Subcutaneous abdominal adipose tissue (tissue), 5 donors: Measurements from ENCODE around the gene PPDPF.

ENCODE experiments used
- H3K27ac ChIP-seq: one replicate; pipeline ENCODE4 v1.7.0; 2013; ENCODE audit warnings: low read depth, mild to moderate bottlenecking, inconsistent platforms, low read length, moderate library complexity
- H3K27me3 ChIP-seq, 5 donors: one replicate each; pipeline ENCODE4 v1.7.0; 2013; ENCODE audit warnings: low read length in 5 of 5, inconsistent platforms in 1 of 5; ENCODE audit not compliant: control insufficient read depth in 5 of 5, insufficient read depth in 4 of 5
- H3K36me3 ChIP-seq, 5 donors: one replicate each; pipeline ENCODE4 v1.7.0; 2013; ENCODE audit warnings: low read length in 5 of 5; ENCODE audit not compliant: control insufficient read depth in 5 of 5, insufficient read depth in 5 of 5
- H3K4me1 ChIP-seq, 5 donors: one replicate each; pipeline ENCODE4 v1.7.0; 2013; ENCODE audit warnings: low read length in 5 of 5, mild to moderate bottlenecking in 3 of 5, moderate library complexity in 1 of 5; ENCODE audit not compliant: control insufficient read depth in 5 of 5, insufficient read depth in 5 of 5
- H3K4me3 ChIP-seq, 5 donors: one replicate each; pipeline ENCODE4 v1.7.0; 2013; ENCODE audit warnings: low read length in 5 of 5, low read depth in 1 of 5
- H3K9ac ChIP-seq, 5 donors: one replicate each; pipeline ENCODE4 v1.7.0; 2013; ENCODE audit warnings: low read length in 5 of 5, mild to moderate bottlenecking in 4 of 5, moderate library complexity in 3 of 5
- H3K9me3 ChIP-seq, 5 donors: one replicate each; pipeline ENCODE4 v1.7.0; 2013; ENCODE audit warnings: low read length in 5 of 5; ENCODE audit not compliant: control insufficient read depth in 5 of 5
- donor health status: healthy.
- donor health status: healthy.
- donor health status: healthy.
- donor health status: healthy.
- donor health status: healthy.

The PPDPF gene

DNA sequence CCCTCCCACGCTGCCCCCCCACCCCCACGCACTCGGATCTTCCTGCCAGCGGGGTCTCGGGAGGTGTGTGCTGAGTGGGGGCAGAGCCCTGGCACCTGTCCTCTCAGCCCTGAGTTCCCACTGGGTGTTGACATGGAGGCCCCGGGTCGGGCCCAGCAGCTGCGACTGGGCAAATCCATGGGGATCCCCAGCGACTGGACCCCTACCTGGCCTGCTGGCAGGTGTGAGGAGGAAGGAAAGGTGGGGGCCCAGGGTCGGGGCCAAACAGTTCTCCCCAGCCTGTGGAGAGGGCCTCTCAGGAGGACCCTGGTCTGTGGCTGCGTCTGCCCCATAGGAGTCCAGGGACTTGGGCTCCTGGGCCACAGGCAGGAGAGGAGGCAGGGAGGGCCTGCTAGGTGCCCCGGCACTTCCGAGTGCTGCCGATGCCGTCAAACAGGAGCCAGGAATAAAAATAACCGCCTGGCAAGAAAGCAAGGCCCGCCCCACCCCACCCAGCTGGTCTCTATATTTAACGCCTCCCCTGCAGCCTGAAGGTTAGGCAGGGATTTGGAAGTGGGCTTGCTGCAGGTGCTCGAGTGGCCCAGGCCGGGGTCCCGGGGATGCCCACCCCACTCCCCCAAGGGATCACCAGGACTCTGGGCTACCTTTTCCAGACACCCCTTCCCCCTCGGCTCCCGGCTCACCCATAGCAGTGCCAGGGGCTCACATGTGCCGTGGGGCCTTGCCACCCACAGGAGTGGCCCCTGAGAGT, 20.2 kb upstream of the PPDPF start:
- H3K36me3 ChIP-seq: no peaks in the 10 kb centered on the region
- H3K27ac ChIP-seq: no peak overlapping the region
- H3K4me3 ChIP-seq: no peak overlapping the region
- H3K4me1 ChIP-seq: peaks cover 0 to 16% (median 13%) of the 10 kb centered on the region in 5 donors
- peaks cover 28 to 63% (median 54%) of the 10 kb centered on the region in 5 donors for H3K27me3 ChIP-seq
- no peak overlapping the region for H3K9ac ChIP-seq
- peaks cover 0 to 13% (median 11%) of the 10 kb centered on the region in 5 donors for H3K9me3 ChIP-seq

DNA sequence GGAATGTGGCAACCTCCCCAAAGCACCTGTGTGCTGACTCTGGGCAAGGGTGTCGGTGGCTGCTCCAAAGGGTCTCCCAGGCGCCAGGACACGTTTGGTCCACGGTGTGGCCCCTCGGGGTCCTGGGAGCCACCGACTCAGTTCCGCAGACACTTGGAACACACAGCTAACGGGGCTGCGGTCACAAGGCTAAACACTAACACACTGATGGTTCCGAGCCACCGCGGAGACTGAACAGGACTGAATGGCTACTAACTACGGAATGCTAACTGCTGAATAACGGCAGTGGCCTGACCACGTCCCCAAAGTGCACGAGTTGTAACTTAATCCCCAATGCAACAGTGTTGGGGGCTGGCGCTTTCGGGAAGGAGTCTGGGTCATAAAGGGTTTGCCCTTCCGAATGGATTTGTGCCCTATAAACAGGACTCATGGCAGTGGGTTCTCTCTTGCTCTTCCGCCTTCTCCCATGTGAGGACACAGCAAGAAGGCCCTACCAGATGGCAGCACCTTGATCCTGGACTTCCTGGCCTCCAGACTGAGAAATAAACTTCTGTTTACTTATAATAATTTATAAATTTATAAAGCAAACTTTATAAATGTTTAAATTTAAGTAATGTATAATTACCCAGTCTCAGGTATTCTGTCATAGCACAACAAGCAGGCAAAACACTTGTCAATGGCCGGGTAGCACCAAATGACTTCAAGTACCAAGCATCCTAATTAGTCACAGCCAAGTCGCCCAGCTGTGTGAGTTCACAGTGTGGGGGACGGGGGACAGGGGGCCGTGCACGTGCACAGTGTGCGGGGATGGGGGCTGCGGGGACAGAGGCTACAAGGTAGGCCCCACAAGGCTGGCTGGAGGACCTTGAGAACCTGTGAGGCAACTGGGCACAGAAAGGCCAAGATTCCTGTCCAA, 19.4 kb upstream of the PPDPF start:
- Histone ChIP-seq H3K4me1 (peaks cover 0 to 15% (median 10%) of the 10 kb centered on the region in 5 donors), H3K4me3 (no peak overlapping the region), H3K9ac (no peak overlapping the region), H3K27me3 (peaks cover 33 to 62% (median 47%) of the 10 kb centered on the region in 5 donors), H3K9me3 (peaks cover 0 to 22% (median 18%) of the 10 kb centered on the region in 5 donors), H3K36me3 (no peaks in the 10 kb centered on the region), H3K27ac (no peak overlapping the region)

DNA sequence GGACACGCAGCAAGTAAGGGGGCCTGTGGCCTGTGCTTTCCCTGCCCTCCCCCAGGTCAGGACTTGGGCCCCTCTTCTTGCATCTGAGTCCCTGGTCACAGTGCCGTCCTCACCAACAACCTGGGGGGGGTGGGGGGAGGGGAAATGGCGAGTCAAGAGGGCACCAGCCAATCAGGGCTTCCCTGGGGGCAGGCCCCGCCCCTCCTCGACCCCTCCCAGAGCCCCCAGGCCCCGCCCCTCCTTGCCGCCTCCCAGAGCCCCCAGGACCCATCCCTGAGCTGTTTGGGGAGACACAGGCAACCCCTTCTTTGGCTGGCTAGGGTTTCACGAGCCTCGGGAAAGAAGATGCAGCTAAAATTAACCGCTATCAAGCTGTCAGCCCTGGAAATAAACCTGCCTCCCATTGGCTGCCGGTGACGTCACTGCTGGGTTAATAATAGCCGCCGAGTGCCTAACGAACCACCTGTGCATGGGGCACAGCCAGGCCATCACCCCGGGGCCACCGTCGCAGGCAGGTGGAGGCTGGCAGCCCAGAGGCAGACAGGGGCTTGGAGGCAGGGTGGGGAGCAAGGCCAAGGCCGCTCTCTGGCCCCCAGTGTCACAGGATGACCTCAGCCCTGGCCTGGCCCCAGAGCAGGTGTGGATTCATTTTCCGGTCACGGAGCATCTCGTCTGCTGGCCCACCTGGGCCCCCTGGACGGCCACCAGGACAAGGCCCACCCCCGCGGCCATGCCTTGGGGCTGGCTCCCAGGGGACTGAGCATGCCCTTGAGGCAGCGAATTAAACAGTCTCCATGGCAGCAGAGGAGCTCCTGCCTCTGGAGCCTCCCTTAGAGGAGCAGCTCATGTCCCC, 18.5 kb upstream of the PPDPF start:
- Histone ChIP-seq H3K4me1 (peaks cover 0 to 10% (median 5%) of the 10 kb centered on the region in 5 donors), H3K4me3 (no peak overlapping the region), H3K9ac (no peak overlapping the region)

DNA sequence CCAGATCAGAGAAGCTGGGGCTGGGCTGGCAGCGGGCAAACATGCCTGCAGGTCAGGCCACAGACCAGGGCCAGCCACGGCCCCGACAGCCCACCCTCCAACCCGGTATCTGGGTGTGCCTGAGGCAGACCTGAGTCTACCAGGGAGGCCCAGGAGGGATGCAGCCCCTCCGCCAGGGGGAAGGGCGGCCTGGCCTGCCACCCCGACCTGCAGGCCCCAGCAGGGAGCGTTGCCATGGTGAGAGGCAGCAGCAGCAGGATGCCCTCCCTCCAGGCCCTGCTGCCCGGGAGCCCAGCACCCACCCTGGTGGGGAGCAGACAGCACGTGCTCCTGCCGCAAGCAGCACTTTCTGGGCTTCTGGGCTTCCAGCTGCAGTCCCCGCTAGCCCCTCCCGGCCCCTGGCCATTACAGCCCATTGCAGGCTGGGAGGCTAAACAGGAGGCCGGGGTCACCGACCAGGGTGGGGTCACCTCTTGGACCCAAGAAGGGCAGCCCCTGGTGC, 17.8 kb upstream of the PPDPF start:
- H3K4me1 ChIP-seq: peaks cover 0 to 10% (median 5%) of the 10 kb centered on the region in 5 donors
- H3K27me3 ChIP-seq: peaks cover 29 to 47% (median 40%) of the 10 kb centered on the region in 5 donors
- H3K9ac ChIP-seq: no peak overlapping the region
- no peaks in the 10 kb centered on the region for H3K36me3 ChIP-seq
- peaks cover 0 to 24% (median 18%) of the 10 kb centered on the region in 5 donors for H3K9me3 ChIP-seq
- H3K4me3 ChIP-seq: no peak overlapping the region
- no peak overlapping the region for H3K27ac ChIP-seq

More for the DNA sequence above, 18.5 kb upstream of the PPDPF start:
- Histone ChIP-seq H3K36me3 (no peaks in the 10 kb centered on the region), H3K27ac (no peak overlapping the region), H3K9me3 (peaks cover 0 to 24% (median 18%) of the 10 kb centered on the region in 5 donors), H3K27me3 (peaks cover 33 to 53% (median 44%) of the 10 kb centered on the region in 5 donors)

DNA sequence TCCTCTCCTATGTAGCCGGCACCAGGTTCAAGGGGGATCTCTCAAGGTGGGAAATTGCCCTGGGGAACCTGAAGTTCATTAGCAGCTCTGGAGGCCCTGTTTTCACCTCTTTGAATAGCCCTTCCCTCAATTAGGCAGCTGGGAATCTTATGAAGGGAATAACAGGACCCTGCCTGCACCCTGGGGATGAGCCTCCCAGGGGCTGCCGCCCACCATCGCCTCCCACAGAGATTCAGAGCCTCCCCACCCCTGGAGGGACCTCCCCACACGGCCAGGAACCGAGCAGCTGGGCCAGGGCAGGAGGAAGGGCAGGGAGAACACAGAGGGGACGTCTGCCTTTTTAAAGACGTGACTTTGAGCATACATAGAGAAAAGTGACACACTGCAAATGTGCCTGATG, 17.0 kb upstream of the PPDPF start:
- H3K27ac ChIP-seq: no peak overlapping the region
- no peak overlapping the region for H3K4me3 ChIP-seq
- no peak overlapping the region for H3K9ac ChIP-seq
- H3K9me3 ChIP-seq: peaks cover 0 to 24% (median 18%) of the 10 kb centered on the region in 5 donors
- peaks cover 26 to 42% (median 36%) of the 10 kb centered on the region in 5 donors for H3K27me3 ChIP-seq
- peaks cover 0 to 5% (median 5%) of the 10 kb centered on the region in 5 donors for H3K4me1 ChIP-seq
- H3K36me3 ChIP-seq: no peaks in the 10 kb centered on the region

DNA sequence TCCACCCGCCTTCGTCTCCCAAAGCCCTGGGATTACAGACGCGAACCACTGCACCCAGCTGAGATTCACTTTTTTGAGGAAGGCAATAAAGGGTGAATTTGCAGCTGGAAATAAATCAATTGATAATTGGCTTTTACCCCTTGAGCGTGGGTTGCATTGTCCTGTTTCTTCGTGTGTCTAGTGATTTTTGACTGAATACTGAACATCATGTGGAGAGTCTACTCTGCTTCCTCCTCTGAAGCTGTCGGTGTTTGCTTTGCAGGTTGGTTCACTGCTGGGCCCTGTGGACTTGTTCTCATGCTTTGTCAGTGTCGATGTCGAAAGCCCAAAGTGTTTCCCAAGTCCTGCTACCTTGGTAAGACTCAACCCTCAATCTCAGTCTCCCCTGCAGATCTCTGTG, 15.9 kb upstream of the PPDPF start:
- Histone ChIP-seq H3K9ac (no peak overlapping the region), H3K27me3 (peaks cover 23 to 43% (median 36%) of the 10 kb centered on the region in 5 donors), H3K4me1 (peaks cover 0 to under 1% (median 0%) of the 10 kb centered on the region in 5 donors), H3K9me3 (peaks cover 0 to 24% (median 18%) of the 10 kb centered on the region in 5 donors), H3K4me3 (no peak overlapping the region), H3K27ac (no peak overlapping the region), H3K36me3 (no peaks in the 10 kb centered on the region)

DNA sequence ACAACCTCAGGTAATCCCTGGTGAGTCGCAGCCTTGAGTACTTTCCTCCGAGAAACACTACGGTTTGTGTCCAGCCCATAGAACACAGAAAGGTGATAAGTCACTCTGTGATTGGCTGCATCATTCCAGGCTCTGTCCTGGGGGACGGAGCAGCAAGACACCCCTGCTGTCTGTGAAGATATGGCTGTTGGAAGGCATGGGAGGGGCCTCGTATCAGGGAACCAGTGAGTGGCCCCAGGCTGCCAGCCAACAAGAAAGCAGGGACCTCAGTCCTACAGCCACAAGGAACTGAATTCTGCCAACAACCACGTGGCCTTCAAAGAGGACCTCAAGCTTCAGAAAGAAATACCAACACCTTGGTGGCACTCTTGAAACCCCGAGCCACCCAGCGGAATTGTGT, 15.3 kb upstream of the PPDPF start:
- no peaks in the 10 kb centered on the region for H3K4me1 ChIP-seq
- no peaks in the 10 kb centered on the region for H3K36me3 ChIP-seq
- H3K27ac ChIP-seq: no peak overlapping the region
- H3K9me3 ChIP-seq: peaks cover 0 to 24% (median 18%) of the 10 kb centered on the region in 5 donors
- H3K9ac ChIP-seq: no peak overlapping the region
- H3K4me3 ChIP-seq: no peak overlapping the region
- peaks cover 16 to 37% (median 29%) of the 10 kb centered on the region in 5 donors for H3K27me3 ChIP-seq

DNA sequence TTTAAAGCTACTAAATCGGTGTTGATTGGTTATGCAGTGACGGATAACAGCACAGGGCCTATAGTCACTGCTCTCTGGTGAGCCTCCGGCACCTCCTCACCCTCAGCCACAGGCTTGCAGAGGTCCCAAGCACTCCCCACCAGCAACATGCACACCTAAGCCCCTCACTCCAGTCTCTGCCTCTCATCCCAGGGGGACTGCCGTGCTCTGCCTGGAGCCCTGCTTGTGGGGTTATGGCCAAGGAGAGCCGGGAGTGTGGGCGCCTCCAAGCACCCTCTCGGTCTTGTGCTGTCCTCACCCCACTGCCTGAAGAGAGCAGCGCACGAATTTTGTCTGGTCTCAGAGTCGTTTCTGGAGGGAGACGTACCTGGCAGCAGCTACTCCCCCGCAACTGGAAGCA, 14.8 kb upstream of the PPDPF start:
- H3K36me3 ChIP-seq: no peaks in the 10 kb centered on the region
- no peak overlapping the region for H3K9ac ChIP-seq
- no peak overlapping the region for H3K27ac ChIP-seq
- no peak overlapping the region for H3K4me3 ChIP-seq
- peaks cover 0 to 24% (median 18%) of the 10 kb centered on the region in 5 donors for H3K9me3 ChIP-seq
- H3K4me1 ChIP-seq: no peaks in the 10 kb centered on the region
- peaks cover 15 to 33% (median 28%) of the 10 kb centered on the region in 5 donors for H3K27me3 ChIP-seq

DNA sequence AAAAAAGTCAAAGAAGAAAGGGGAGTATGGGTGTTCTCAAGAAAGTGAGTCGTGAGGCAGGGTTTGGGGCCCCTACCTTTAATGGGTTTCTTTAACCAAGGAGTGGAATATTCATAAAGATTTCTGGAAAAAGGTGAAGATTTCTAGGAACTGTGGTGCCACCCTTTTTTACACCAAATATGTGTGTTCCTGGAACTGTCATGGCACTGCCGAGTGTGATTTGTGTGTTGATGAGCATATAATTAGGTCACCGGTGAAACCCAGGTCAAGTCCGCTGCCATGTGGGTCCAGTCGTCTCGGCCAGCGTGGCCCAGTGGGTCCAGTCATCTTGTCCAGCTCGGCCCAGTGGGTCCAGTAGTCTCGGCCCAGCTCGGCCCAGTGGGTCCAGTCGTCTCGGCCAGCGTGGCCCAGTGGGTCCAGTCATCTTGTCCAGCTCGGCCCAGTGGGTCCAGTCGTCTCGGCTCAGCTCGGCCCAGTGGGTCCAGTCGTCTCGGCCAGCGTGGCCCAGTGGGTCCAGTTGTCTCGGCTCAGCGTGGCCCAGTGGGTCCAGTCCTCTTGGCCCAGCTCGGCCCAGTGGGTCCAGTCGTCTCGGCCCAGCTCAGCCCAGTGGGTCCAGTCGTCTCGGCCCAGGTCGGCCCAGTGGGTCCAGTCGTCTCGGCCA, 13.4 kb upstream of the PPDPF start:
- Histone ChIP-seq H3K27me3 (peaks cover 17 to 25% (median 24%) of the 10 kb centered on the region in 5 donors), H3K36me3 (no peaks in the 10 kb centered on the region), H3K27ac (no peak overlapping the region), H3K4me1 (no peaks in the 10 kb centered on the region), H3K9me3 (peaks cover 0 to 24% (median 18%) of the 10 kb centered on the region in 5 donors), H3K4me3 (no peak overlapping the region), H3K9ac (no peak overlapping the region)
